BJ (cell line): ENCODE results near the gene EPM2AIP1. TPM values are rescaled to one million over a fixed set of nuclear protein-coding genes. Genes with fewer than 3 reads are reported as not detected.

Source experiments
- CTCF ChIA-PET: fragments of 350-600 bp; formaldehyde crosslinking; extraction: SDS; loops from one replicate; lab custom pipeline; 2021; ENCODE audit warnings: antibody characterized with exemption, inconsistent platforms; lab: Yijun Ruan, JAX
- POLR2A ChIA-PET: fragments of 300-600 bp; sonication (Branson Sonifier 250); formaldehyde crosslinking; extraction: SDS; loops from one replicate; lab custom pipeline; 2021; ENCODE audit warnings: antibody characterized with exemption; lab: Charles Lee
- DNase-seq: peaks from one replicate; pipeline ENCODE4 v3.0.0-alpha.2; 2011; ENCODE audit warnings: low read depth
- H3K27me3 ChIP-seq: 2 replicates; pipeline ENCODE4 v1.6.0; 2011; ENCODE audit warnings: low read length; ENCODE audit not compliant: control insufficient read depth, insufficient read depth
- H3K36me3 ChIP-seq: 2 replicates; pipeline ENCODE4 v1.5.1; 2011; ENCODE audit warnings: low read length; ENCODE audit not compliant: control insufficient read depth, insufficient read depth
- H3K4me3 ChIP-seq: 2 replicates; pipeline ENCODE4 v1.5.1; 2011; ENCODE audit warnings: low read depth, mild to moderate bottlenecking, control low read depth, low read length
- polyA plus RNA-seq: library from polyadenylated mRNA; depleted of rRNA; stranded (reverse); fragments of >200 nt; gene quantifications from 2 replicates; pipeline ENCODE4 v1.2.3, GENCODE V29; 2011
- TF ChIP-seq, protein P1 (sequence below): IDR thresholded peaks from 2 replicates; pipeline ENCODE4 v1.5.1; 2011; ENCODE audit warnings: low read depth, mild to moderate bottlenecking, control low read depth, inconsistent platforms, low read length, moderate library complexity; ENCODE audit not compliant: insufficient read depth

Gene EPM2AIP1
- polyA plus RNA-seq, 1 experiment, result 5.0 TPM

DNA sequence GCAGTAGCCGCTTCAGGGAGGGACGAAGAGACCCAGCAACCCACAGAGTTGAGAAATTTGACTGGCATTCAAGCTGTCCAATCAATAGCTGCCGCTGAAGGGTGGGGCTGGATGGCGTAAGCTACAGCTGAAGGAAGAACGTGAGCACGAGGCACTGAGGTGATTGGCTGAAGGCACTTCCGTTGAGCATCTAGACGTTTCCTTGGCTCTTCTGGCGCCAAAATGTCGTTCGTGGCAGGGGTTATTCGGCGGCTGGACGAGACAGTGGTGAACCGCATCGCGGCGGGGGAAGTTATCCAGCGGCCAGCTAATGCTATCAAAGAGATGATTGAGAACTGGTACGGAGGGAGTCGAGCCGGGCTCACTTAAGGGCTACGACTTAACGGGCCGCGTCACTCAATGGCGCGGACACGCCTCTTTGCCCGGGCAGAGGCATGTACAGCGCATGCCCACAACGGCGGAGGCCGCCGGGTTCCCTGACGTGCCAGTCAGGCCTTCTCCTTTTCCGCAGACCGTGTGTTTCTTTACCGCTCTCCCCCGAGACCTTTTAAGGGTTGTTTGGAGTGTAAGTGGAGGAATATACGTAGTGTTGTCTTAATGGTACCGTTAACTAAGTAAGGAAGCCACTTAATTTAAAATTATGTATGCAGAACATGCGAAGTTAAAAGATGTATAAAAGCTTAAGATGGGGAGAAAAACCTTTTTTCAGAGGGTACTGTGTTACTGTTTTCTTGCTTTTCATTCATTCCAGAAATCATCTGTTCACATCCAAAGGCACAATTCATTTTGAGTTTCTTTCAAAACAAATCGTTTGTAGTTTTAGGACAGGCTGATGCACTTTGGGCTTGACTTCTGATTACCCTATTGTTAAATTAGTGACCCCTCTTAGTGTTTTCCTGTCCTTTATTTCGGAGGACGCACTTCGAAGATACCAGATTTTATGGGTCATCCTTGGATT is 674 bp upstream of the EPM2AIP1 start, which contains the start of gene MLH1:
MLH1 (plus strand) TSS at position 193 of the 958 bp plus-strand sequence; CDS start at position 223, 30 bp downstream.
- ChIA-PET POLR2A (interaction anchor here (0.5 to 0.6 kb wide), 2 partner anchors 20 to 1254 kb away, joined by 3 read pairs; no protein-coding TSS in a partner anchor), CTCF (interaction anchor here (0.5 to 1.4 kb wide), 4 partner anchors 116 to 343 kb away, joined by 3 to 4 read pairs (median 3); no protein-coding TSS in a partner anchor)
- H3K4me3 ChIP-seq, result peak within 1 kb of the TSS; percentile 78
- TF ChIP-seq, protein P1, sequence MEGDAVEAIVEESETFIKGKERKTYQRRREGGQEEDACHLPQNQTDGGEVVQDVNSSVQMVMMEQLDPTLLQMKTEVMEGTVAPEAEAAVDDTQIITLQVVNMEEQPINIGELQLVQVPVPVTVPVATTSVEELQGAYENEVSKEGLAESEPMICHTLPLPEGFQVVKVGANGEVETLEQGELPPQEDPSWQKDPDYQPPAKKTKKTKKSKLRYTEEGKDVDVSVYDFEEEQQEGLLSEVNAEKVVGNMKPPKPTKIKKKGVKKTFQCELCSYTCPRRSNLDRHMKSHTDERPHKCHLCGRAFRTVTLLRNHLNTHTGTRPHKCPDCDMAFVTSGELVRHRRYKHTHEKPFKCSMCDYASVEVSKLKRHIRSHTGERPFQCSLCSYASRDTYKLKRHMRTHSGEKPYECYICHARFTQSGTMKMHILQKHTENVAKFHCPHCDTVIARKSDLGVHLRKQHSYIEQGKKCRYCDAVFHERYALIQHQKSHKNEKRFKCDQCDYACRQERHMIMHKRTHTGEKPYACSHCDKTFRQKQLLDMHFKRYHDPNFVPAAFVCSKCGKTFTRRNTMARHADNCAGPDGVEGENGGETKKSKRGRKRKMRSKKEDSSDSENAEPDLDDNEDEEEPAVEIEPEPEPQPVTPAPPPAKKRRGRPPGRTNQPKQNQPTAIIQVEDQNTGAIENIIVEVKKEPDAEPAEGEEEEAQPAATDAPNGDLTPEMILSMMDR, result no peak
- H3K27me3 ChIP-seq, result no peaks in the 10 kb centered on the region
- no peaks in the 10 kb centered on the region; the same call in 1 of the 2 replicates for H3K36me3 ChIP-seq
- peak; percentile 100 for DNase-seq

DNA sequence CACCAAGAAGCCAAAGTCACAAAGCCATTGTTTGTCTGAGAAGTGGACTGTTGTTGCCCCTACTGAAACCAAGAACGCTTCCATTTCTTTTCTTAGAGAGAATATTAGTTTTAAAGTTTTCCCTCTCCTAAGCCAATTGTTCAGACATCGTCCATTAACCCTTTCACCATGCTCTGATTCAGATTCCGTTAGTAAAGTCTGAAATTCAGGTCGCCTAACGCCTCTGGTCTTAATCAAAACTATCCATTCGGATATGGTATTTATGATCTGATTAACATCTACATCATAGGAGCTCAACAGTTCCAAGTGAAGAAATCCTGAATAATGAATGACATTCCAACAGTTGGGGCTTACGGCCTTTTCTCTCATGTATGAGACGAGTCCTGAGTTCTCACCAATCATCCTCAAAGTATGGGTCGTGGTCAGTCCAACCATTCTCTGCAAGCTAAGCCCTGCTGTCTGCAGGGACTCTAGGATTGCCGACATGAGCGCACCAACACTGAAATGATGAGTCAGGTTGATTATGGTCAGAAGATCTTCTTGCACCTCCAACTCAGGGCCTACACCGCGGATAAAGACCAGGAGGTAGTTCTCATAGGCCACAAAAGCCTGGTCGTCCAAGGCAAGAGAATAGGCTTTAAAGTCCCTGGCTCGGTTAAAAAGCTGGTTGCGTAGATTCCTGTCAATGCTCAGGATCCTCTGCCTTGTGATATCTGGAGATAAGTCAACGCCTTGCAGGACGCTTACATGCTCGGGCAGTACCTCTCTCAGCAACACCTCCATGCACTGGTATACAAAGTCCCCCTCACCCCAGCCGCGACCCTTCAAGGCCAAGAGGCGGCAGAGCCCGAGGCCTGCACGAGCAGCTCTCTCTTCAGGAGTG is 767 bp downstream of the EPM2AIP1 start:
- H3K27me3 ChIP-seq, result no peaks in the 10 kb centered on the region
- H3K4me3 ChIP-seq, result peak overlapping the region; percentile 78
- CTCF ChIA-PET, result interaction anchor here (0.6 to 1.4 kb wide), 3 partner anchors 34 to 220 kb away, joined by 3 to 4 read pairs (median 3); no protein-coding TSS in a partner anchor
- H3K36me3 ChIP-seq, result no peaks in the 10 kb centered on the region; the same call in 1 of the 2 replicates
- POLR2A ChIA-PET, result interaction anchor here (0.6 kb wide), 2 partner anchors 32 to 218 kb away, joined by 3 to 8 read pairs; no protein-coding TSS in a partner anchor
- peak; percentile 11 for DNase-seq
- TF ChIP-seq, protein P1, result no peak

DNA sequence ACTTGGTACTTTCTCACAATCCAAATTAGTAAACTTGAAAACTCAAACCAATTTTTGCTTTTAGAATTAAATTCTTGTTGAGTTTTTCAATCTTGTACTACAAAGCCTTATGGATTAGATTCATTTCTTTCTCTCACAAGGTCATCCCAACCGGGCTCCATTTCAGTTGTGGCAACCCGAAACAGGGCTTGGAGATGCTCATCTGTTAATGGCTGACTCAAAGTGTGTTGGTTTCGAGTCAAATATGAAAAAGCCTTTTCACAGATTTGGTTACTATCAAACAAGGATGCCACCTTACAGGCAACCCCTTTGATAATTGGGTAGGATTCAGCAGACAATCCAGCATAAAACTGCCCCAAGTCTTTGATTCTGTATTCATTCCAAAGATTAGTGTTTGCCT is 1.8 kb downstream of the EPM2AIP1 start:
- H3K36me3 ChIP-seq, result peaks cover 2% of the 10 kb centered on the region; the same call in 1 of the 2 replicates
- TF ChIP-seq, protein P1, result no peak
- DNase-seq, result no peak
- H3K27me3 ChIP-seq, result no peaks in the 10 kb centered on the region
- no peak overlapping the region for H3K4me3 ChIP-seq
- CTCF ChIA-PET, result no interaction called here
- POLR2A ChIA-PET, result no interaction called here

DNA sequence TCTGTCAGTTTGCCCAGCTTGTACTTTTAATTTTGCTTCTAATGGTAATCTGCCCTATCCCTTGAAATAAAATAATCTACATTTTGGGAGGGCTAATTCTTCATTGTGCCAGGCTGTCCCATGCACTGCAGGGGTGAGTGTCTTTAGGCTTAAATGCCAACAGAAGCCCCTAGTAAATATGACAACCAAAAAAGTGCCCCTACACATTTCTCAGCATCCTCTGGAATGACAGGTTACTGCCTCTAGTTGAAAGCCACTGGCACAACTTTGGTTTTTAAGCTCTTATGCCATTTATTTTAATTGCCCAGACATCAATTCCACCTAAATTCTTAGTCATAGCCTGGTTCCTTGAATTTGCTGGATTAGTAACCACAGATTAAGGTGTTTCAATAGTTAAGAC is 3.4 kb downstream of the EPM2AIP1 start:
- POLR2A ChIA-PET, result interaction anchor here (0.6 to 1.2 kb wide), 2 partner anchors 17 to 1846 kb away, joined by 8 to 11 read pairs; no protein-coding TSS in a partner anchor
- TF ChIP-seq, protein P1, result no peak
- DNase-seq, result no peak
- Histone ChIP-seq H3K4me3 (no peak overlapping the region), H3K36me3 (peaks cover 5% of the 10 kb centered on the region; the same call in 1 of the 2 replicates), H3K27me3 (no peaks in the 10 kb centered on the region)
- CTCF ChIA-PET, result interaction anchor here (0.6 to 1.0 kb wide), 2 partner anchors 231 to 807 kb away, joined by 3 read pairs; no protein-coding TSS in a partner anchor
